ENCODE data around the gene DCUN1D4.

The DCUN1D4 gene

DNA sequence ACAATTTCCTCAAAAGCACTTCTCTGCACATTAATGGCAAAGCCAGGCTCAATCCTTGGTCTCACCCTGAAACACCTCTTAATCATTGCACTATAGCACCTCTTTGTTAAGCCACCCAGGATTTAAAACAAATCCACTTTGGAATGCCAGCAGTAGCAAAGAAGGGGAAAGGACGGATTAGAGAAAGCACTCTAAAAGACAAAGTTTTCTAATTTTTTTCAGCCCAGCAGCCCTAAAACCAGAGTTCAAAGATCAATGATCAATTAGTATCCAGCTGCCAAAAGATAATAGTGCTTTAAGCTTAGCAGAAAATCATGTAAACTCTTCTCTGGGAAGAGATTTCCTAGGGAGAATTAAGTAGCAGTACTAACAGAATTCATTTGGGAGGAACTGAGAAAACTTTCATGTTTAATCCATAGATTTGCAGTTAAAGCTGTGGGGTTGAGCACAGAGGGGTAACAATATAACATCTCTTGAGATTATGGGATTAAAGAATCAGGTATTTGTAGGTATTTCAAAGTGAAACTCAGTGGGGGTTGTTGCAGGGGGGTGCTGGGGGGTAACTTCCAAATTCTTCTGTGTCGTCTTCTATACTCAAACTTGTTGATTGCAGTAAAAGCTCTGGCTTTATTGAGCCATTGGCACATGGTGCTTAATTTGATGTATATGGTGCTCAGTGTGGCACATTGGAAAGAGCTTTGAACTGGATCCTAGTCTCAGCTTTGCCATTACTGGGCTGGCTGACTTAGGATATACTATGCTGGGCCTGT lies 115.4 kb downstream of the DCUN1D4 start:
- TF ChIP-seq, protein P1, sequence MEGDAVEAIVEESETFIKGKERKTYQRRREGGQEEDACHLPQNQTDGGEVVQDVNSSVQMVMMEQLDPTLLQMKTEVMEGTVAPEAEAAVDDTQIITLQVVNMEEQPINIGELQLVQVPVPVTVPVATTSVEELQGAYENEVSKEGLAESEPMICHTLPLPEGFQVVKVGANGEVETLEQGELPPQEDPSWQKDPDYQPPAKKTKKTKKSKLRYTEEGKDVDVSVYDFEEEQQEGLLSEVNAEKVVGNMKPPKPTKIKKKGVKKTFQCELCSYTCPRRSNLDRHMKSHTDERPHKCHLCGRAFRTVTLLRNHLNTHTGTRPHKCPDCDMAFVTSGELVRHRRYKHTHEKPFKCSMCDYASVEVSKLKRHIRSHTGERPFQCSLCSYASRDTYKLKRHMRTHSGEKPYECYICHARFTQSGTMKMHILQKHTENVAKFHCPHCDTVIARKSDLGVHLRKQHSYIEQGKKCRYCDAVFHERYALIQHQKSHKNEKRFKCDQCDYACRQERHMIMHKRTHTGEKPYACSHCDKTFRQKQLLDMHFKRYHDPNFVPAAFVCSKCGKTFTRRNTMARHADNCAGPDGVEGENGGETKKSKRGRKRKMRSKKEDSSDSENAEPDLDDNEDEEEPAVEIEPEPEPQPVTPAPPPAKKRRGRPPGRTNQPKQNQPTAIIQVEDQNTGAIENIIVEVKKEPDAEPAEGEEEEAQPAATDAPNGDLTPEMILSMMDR (IDR thresholded peaks at IDR 0.05) = no peak

DNA sequence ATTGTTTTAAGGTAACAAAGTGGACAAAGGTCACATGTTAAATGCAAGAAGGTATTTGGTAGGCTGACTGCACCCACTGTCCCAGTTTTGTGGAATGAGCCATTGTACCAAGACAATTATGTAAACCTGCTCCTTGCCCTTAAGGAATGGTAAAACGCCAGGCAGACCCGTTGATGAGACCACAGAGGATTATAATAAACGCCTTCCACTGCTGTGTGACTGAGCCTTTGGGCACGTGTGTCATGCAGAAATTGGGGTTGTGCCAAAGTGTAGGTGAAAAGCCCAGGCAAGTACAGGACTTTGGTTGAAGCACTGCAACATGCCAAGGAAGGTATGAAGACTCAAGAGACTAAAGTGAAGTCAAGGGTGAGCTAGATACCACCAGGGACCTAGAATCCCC lies 117.5 kb downstream of the DCUN1D4 start:
- TF ChIP-seq, protein P1 (IDR thresholded peaks at IDR 0.05) = no peak

DNA sequence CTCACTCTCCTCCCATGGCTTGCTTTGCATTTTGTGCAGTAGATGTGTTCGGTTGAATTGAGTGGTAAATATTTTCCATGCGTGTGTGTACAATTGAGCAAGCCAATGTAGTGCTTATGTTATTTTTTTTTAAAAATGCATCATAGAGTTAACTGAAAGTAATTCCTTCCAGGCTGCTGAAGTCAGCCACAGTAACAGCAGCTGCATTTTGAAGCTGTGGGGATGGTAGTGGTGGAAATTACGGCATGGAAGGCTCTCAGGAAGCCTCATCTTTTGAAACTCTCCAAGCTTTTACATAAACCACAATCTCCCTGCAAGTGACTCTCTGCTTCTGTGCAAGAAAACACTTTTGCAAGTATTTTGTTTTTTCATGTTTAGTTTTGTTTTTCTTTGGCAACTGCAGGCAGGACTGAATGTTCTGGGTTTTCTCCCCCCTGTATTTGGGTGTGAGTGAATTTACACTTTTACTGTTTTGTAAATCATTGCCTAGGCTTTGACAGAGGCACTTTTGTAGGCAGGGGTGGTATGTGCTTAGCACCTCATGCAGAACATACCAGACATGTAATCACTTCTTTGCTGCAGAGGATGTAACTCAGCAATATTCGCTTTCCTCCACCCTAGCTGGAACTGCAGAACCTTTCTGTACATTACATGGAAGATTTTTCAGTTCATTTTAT lies 121.0 kb downstream of the DCUN1D4 start:
- TF ChIP-seq, protein P1 (IDR thresholded peaks at IDR 0.05) = no peak

DNA sequence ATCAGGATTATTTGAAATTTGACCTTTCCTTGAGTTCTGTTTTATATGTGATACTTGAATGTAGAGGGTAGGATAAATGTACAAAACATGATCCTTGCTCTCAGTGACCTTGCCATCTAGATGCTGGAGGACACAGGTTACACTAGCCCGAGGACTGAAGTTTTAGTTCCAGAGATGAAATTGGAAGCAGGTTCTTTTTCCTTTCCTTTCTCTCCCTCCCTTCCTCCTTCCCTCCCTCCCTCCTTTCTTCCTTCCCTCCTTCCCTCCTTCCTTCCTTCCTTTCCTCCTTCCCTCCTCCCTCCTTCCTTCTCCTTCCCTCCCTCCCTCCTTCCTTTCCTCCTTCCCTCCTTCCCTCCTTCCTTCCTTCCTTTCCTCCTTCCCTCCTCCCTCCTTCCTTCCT lies 122.9 kb downstream of the DCUN1D4 start:
- TF ChIP-seq, protein P1 (IDR thresholded peaks at IDR 0.05) = no peak
